ENCODE data around the gene DNAJC5.
"Not testable (repeated sequence)": the region's sequence is repeated elsewhere in the genome, so short reads cannot be mapped to it uniquely, and the experiment has no call there.

GRCh38 chr20:63971960-63972311 is 77.0 kb downstream of the DNAJC5 start:
- not testable (repeated sequence) for TF ChIP-seq CTCF (IDR thresholded peaks at IDR 0.05); EZH2 (IDR thresholded peaks at IDR 0.05; ENCODE audit: borderline replicate concordance, insufficient read depth, low read depth, low read length, poor library complexity, severe bottlenecking)

All from B cell (primary cell).